ENCODE data around the gene MRPS22.

The MRPS22 gene

GRCh38 chr3:139297588-139298311 is 46.1 kb upstream of the MRPS22 start:
- Histone ChIP-seq H3K18ac (ENCODE audit: low read length) (no peak overlapping the region), H2BK12ac (ENCODE audit: low read length) (no peak overlapping the region), H3K36me3 (replicated peaks in 1 of 2; ENCODE audit: control insufficient read depth in 2 of 2, insufficient read depth in 2 of 2, low read length in 2 of 2) (no peaks in the 10 kb centered on the region), H2AK5ac (ENCODE audit: low read depth, low read length) (no peak overlapping the region), H3K9me3 (replicated peaks in 1 of 2; ENCODE audit: control insufficient read depth in 2 of 2, insufficient read depth in 1 of 2, low read depth in 1 of 2, low read length in 2 of 2) (peaks cover 0 to under 1% of the 10 kb centered on the region in 2 donors), H4K91ac (ENCODE audit: low read depth, low read length, poor library complexity) (no peak overlapping the region), H2BK5ac (ENCODE audit: low read length) (no peak overlapping the region), H4K8ac (ENCODE audit: low read depth, low read length) (no peak overlapping the region), H3K27ac (replicated peaks; ENCODE audit: low read length) (no peak overlapping the region), H3K27me3 (ENCODE audit: control insufficient read depth in 3 of 3, insufficient read depth in 3 of 3, low read depth in 1 of 3, low read length in 3 of 3) (peaks cover 0 to 3% (median 0%) of the 10 kb centered on the region in 3 experiments), H2BK120ac (ENCODE audit: low read depth, low read length) (no peak overlapping the region), H3K4ac (ENCODE audit: low read length) (no peak overlapping the region), H3K14ac (ENCODE audit: low read length) (no peak overlapping the region), H2AFZ (ENCODE audit: low read length) (no peak overlapping the region), H3K4me3 (ENCODE audit: low read length in 2 of 2) (no peak overlapping the region), H3K23ac (ENCODE audit: low read depth, low read length, poor library complexity) (no peak overlapping the region), H2BK15ac (ENCODE audit: low read length) (no peak overlapping the region), H3K9ac (ENCODE audit: low read depth, low read length, poor library complexity) (no peak overlapping the region), H3K4me1 (ENCODE audit: control insufficient read depth in 2 of 2, insufficient read depth in 1 of 2, low read depth in 1 of 2, low read length in 2 of 2) (no peaks in the 10 kb centered on the region), H3K4me2 (ENCODE audit: insufficient read depth, low read length, poor library complexity, severe bottlenecking) (no peak overlapping the region), H3K79me1 (ENCODE audit: low read depth, low read length) (no peaks in the 10 kb centered on the region)
- no CpG with 5 or more reads among the region's 6 CpGs for WGBS, 2 donors (ENCODE audit: extremely low coverage in 2 of 2, insufficient read length in 2 of 2, insufficient replicate concordance in 1 of 2)
- DNase-seq (ENCODE audit: low spot score): no peak

- Histone ChIP-seq H2BK12ac (ENCODE audit: low read length) (no peak overlapping the region), H3K79me1 (ENCODE audit: low read depth, low read length) (no peaks in the 10 kb centered on the region), H3K4me1 (ENCODE audit: control insufficient read depth in 2 of 2, insufficient read depth in 1 of 2, low read depth in 1 of 2, low read length in 2 of 2) (no peaks in the 10 kb centered on the region), H4K8ac (ENCODE audit: low read depth, low read length) (no peak overlapping the region), H2AK5ac (ENCODE audit: low read depth, low read length) (no peak overlapping the region), H2AFZ (ENCODE audit: low read length) (no peak overlapping the region), H3K27ac (replicated peaks; ENCODE audit: low read length) (no peak overlapping the region), H3K18ac (ENCODE audit: low read length) (no peak overlapping the region), H3K4me2 (ENCODE audit: insufficient read depth, low read length, poor library complexity, severe bottlenecking) (no peak overlapping the region), H3K9me3 (replicated peaks in 1 of 2; ENCODE audit: control insufficient read depth in 2 of 2, insufficient read depth in 1 of 2, low read depth in 1 of 2, low read length in 2 of 2) (peaks cover 0 to 2% of the 10 kb centered on the region in 2 donors), H3K36me3 (replicated peaks in 1 of 2; ENCODE audit: control insufficient read depth in 2 of 2, insufficient read depth in 2 of 2, low read length in 2 of 2) (no peaks in the 10 kb centered on the region), H2BK120ac (ENCODE audit: low read depth, low read length) (no peak overlapping the region), H3K4ac (ENCODE audit: low read length) (no peak overlapping the region), H3K23ac (ENCODE audit: low read depth, low read length, poor library complexity) (no peak overlapping the region), H3K14ac (ENCODE audit: low read length) (no peak overlapping the region), H4K91ac (ENCODE audit: low read depth, low read length, poor library complexity) (no peak overlapping the region), H2BK15ac (ENCODE audit: low read length) (no peak overlapping the region), H3K9ac (ENCODE audit: low read depth, low read length, poor library complexity) (no peak overlapping the region), H2BK5ac (ENCODE audit: low read length) (no peak overlapping the region), H3K4me3 (ENCODE audit: low read length in 2 of 2) (no peak overlapping the region), H3K27me3 (ENCODE audit: control insufficient read depth in 3 of 3, insufficient read depth in 3 of 3, low read depth in 1 of 3, low read length in 3 of 3) (peaks cover 0 to 3% (median 0%) of the 10 kb centered on the region in 3 experiments)
- WGBS, 2 donors (ENCODE audit: extremely low coverage in 2 of 2, insufficient read length in 2 of 2, insufficient replicate concordance in 1 of 2): 100% methylated on average over 1 of the region's 14 CpGs; no CpG with 5 or more reads in 1 of the 2 donors
- DNase-seq (ENCODE audit: low spot score): no peak
These were observed 44.3 kb upstream of the MRPS22 start for GRCh38 chr3:139299261-139300132.

GRCh38 chr3:139300416-139300815 is 43.4 kb upstream of the MRPS22 start:
- no peak overlapping the region for H3K4me2 ChIP-seq (ENCODE audit: insufficient read depth, low read length, poor library complexity, severe bottlenecking)
- no peak overlapping the region for H4K8ac ChIP-seq (ENCODE audit: low read depth, low read length)
- H2BK5ac ChIP-seq (ENCODE audit: low read length): no peak overlapping the region
- WGBS, 2 donors (ENCODE audit: extremely low coverage in 2 of 2, insufficient read length in 2 of 2, insufficient replicate concordance in 1 of 2): no CpG with 5 or more reads among the region's 3 CpGs
- H2BK15ac ChIP-seq (ENCODE audit: low read length): no peak overlapping the region
- H3K18ac ChIP-seq (ENCODE audit: low read length): no peak overlapping the region
- H3K4ac ChIP-seq (ENCODE audit: low read length): no peak overlapping the region
- H2AFZ ChIP-seq (ENCODE audit: low read length): no peak overlapping the region
- no peaks in the 10 kb centered on the region for H3K36me3 ChIP-seq (replicated peaks in 1 of 2; ENCODE audit: control insufficient read depth in 2 of 2, insufficient read depth in 2 of 2, low read length in 2 of 2)
- no peak overlapping the region for H2BK12ac ChIP-seq (ENCODE audit: low read length)
- no peaks in the 10 kb centered on the region for H3K4me1 ChIP-seq (ENCODE audit: control insufficient read depth in 2 of 2, insufficient read depth in 1 of 2, low read depth in 1 of 2, low read length in 2 of 2)
- H2BK120ac ChIP-seq (ENCODE audit: low read depth, low read length): no peak overlapping the region
- H3K9me3 ChIP-seq (replicated peaks in 1 of 2; ENCODE audit: control insufficient read depth in 2 of 2, insufficient read depth in 1 of 2, low read depth in 1 of 2, low read length in 2 of 2): peaks cover 0 to 2% of the 10 kb centered on the region in 2 donors
- H3K79me1 ChIP-seq (ENCODE audit: low read depth, low read length): no peaks in the 10 kb centered on the region
- H3K23ac ChIP-seq (ENCODE audit: low read depth, low read length, poor library complexity): no peak overlapping the region
- no peak overlapping the region for H2AK5ac ChIP-seq (ENCODE audit: low read depth, low read length)
- H3K4me3 ChIP-seq (ENCODE audit: low read length in 2 of 2): no peak overlapping the region
- H3K9ac ChIP-seq (ENCODE audit: low read depth, low read length, poor library complexity): no peak overlapping the region
- H3K27ac ChIP-seq (replicated peaks; ENCODE audit: low read length): no peak overlapping the region
- H4K91ac ChIP-seq (ENCODE audit: low read depth, low read length, poor library complexity): no peak overlapping the region
- H3K27me3 ChIP-seq (ENCODE audit: control insufficient read depth in 3 of 3, insufficient read depth in 3 of 3, low read depth in 1 of 3, low read length in 3 of 3): peaks cover 0 to 3% (median 0%) of the 10 kb centered on the region in 3 experiments
- no peak overlapping the region for H3K14ac ChIP-seq (ENCODE audit: low read length)
- no peak for DNase-seq (ENCODE audit: low spot score)

GRCh38 chr3:139301183-139301582 is 42.6 kb upstream of the MRPS22 start:
- Histone ChIP-seq H3K9me3 (replicated peaks in 1 of 2; ENCODE audit: control insufficient read depth in 2 of 2, insufficient read depth in 1 of 2, low read depth in 1 of 2, low read length in 2 of 2) (peaks cover 0 to 2% of the 10 kb centered on the region in 2 donors), H3K4me2 (ENCODE audit: insufficient read depth, low read length, poor library complexity, severe bottlenecking) (no peak overlapping the region), H3K14ac (ENCODE audit: low read length) (no peak overlapping the region), H2AFZ (ENCODE audit: low read length) (no peak overlapping the region), H2BK120ac (ENCODE audit: low read depth, low read length) (no peak overlapping the region), H4K8ac (ENCODE audit: low read depth, low read length) (no peak overlapping the region), H3K18ac (ENCODE audit: low read length) (no peak overlapping the region), H3K36me3 (replicated peaks in 1 of 2; ENCODE audit: control insufficient read depth in 2 of 2, insufficient read depth in 2 of 2, low read length in 2 of 2) (no peaks in the 10 kb centered on the region), H3K79me1 (ENCODE audit: low read depth, low read length) (no peaks in the 10 kb centered on the region), H3K9ac (ENCODE audit: low read depth, low read length, poor library complexity) (no peak overlapping the region), H3K23ac (ENCODE audit: low read depth, low read length, poor library complexity) (peak overlapping the region; percentile 21), H2BK12ac (ENCODE audit: low read length) (no peak overlapping the region), H3K27ac (replicated peaks; ENCODE audit: low read length) (no peak overlapping the region), H2BK5ac (ENCODE audit: low read length) (no peak overlapping the region), H4K91ac (ENCODE audit: low read depth, low read length, poor library complexity) (no peak overlapping the region), H3K27me3 (ENCODE audit: control insufficient read depth in 3 of 3, insufficient read depth in 3 of 3, low read depth in 1 of 3, low read length in 3 of 3) (peaks cover 0 to 3% (median 0%) of the 10 kb centered on the region in 3 experiments), H3K4me3 (ENCODE audit: low read length in 2 of 2) (no peak overlapping the region), H3K4me1 (ENCODE audit: control insufficient read depth in 2 of 2, insufficient read depth in 1 of 2, low read depth in 1 of 2, low read length in 2 of 2) (no peaks in the 10 kb centered on the region), H3K4ac (ENCODE audit: low read length) (no peak overlapping the region), H2BK15ac (ENCODE audit: low read length) (no peak overlapping the region), H2AK5ac (ENCODE audit: low read depth, low read length) (no peak overlapping the region)
- no peak for DNase-seq (ENCODE audit: low spot score)
- WGBS, 2 donors (ENCODE audit: extremely low coverage in 2 of 2, insufficient read length in 2 of 2, insufficient replicate concordance in 1 of 2): no CpG with 5 or more reads among the region's 6 CpGs
